Neural progenitor cell (in vitro differentiated cells): ENCODE data around the gene KLHL3.
"Not testable (repeated sequence)": the region's sequence is repeated elsewhere in the genome, so short reads cannot be mapped to it uniquely, and the experiment has no call there.

Source experiments
- CTCF ChIP-seq: fragments of 200-600 bp; sonication (generic); IDR thresholded peaks from 2 replicates; pipeline ENCODE4 v1.5.1; 2017; ENCODE audit warnings: antibody characterized with exemption, mild to moderate bottlenecking
- EZH2 ChIP-seq: fragments of 200-600 bp; sonication (generic); IDR thresholded peaks from 2 replicates; pipeline ENCODE4 v1.6.1; 2017; ENCODE audit warnings: antibody characterized with exemption, mild to moderate bottlenecking, moderate library complexity
- EZH2phosphoT487 ChIP-seq: fragments of 200-600 bp; sonication (generic); IDR thresholded peaks from 2 replicates; pipeline ENCODE4 v1.6.1; 2017; ENCODE audit warnings: antibody characterized with exemption

- not testable (repeated sequence) for TF ChIP-seq CTCF, EZH2phosphoT487, EZH2
Observed at GRCh38 chr5:137643081-137643480, 92.8 kb downstream of the KLHL3 start.
